Activated CD8-positive, alpha-beta T cell treated with anti-CD3 and anti-CD28 coated beads, Interleukin-2, amount 10 ng/mL, durations not matched to agents 7 days and 5 days (primary cell): Measurements from ENCODE around the gene AFMID. TPM values are rescaled to one million over a fixed set of nuclear protein-coding genes. Genes with fewer than 3 reads are reported as not detected.
"Not testable (repeated sequence)": the region's sequence is repeated elsewhere in the genome, so short reads cannot be mapped to it uniquely, and the experiment has no call there.

ENCODE experiments used
- ATAC-seq: fragments of 150-1000 bp; cut with Tn5 transposase; one replicate; pipeline ENCODE4 v1.10.0; 2021; ENCODE audit warnings: moderate library complexity
- CTCF ChIA-PET: fragments of 350-600 bp; sonication (Branson Sonifier 250); formaldehyde crosslinking; loops from one replicate; lab custom pipeline; 2021; ENCODE audit warnings: antibody characterized with exemption; lab: Charles Lee
- POLR2A ChIA-PET: fragments of 350-600 bp; sonication (Branson Sonifier 250); formaldehyde crosslinking; loops from one replicate; lab custom pipeline; 2021; ENCODE audit warnings: antibody characterized with exemption; lab: Charles Lee
- DNase-seq: peaks from one replicate; pipeline ENCODE4 v3.0.0-alpha.2; 2020
- H3K27ac Mint-ChIP-seq: one replicate; pipeline ENCODE4 v1.8.0; 2021; ENCODE audit warnings: mild to moderate bottlenecking, mixed read lengths
- H3K27me3 Mint-ChIP-seq: one replicate; pipeline ENCODE4 v1.8.0; 2021; ENCODE audit warnings: low read depth, mixed read lengths
- H3K36me3 Mint-ChIP-seq: one replicate; pipeline ENCODE4 v1.8.0; 2021; ENCODE audit warnings: low read depth, mixed read lengths
- H3K4me1 Mint-ChIP-seq: one replicate; pipeline ENCODE4 v1.8.0; 2021; ENCODE audit warnings: low read depth, mixed read lengths
- H3K4me3 Mint-ChIP-seq: one replicate; pipeline ENCODE4 v1.8.0; 2021; ENCODE audit warnings: mild to moderate bottlenecking, mixed read lengths
- H3K9me3 Mint-ChIP-seq: one replicate; pipeline ENCODE4 v1.8.0; 2022; ENCODE audit warnings: mixed read lengths; ENCODE audit not compliant: insufficient read depth
- total RNA-seq, 2 experiments: library from RNA; stranded (reverse); gene quantifications; one replicate each; pipeline ENCODE4 v1.2.3, GENCODE V29; 2021

The AFMID gene
- total RNA-seq = 10 to 100 TPM; 17.7 to 20.7 TPM

GRCh38 chr17:78186692-78187595, at the start of gene AFMID, which contains the start of gene TK1:
TSS of gene AFMID (plus strand) at chr17:78187362. CDS start at chr17:78187371, 9 bp downstream.
TSS of gene TK1 (minus strand) at chr17:78187052. CDS start at chr17:78186994, 58 bp downstream.
- CTCF ChIA-PET = interaction anchor here (0.7 to 3.5 kb wide), 9 partner anchors 11 to 168 kb away, joined by 3 to 27 read pairs (median 3); no protein-coding TSS in a partner anchor
- Mint-ChIP-seq H3K9me3 (no peaks in the 10 kb centered on the region), H3K4me1 (peaks cover 45% of the 10 kb centered on the region), H3K27ac (peak within 1 kb of the TSS; percentile 70), H3K4me3 (peak within 1 kb of the TSS; percentile 80), H3K27me3 (no peaks in the 10 kb centered on the region), H3K36me3 (peaks cover 31% of the 10 kb centered on the region)
- POLR2A ChIA-PET = interaction anchor here (0.6 to 1.5 kb wide), 8 partner anchors 10 to 76 kb away, joined by 3 to 5 read pairs (median 4); partner anchors contain the start of genes BIRC5 and TMC8
- DNase-seq (peak; percentile 95), ATAC-seq (peak; percentile 96)

- no peaks in the 10 kb centered on the region for H3K9me3 Mint-ChIP-seq
- ChIA-PET POLR2A (interaction anchor here (11.6 kb wide), 1 partner anchor 13 kb away, joined by 182 read pairs; the partner anchor contains the start of genes TMC6 and TMC8), CTCF (interaction anchor here (0.6 to 8.9 kb wide), 17 partner anchors 10 to 116 kb away, joined by 3 to 133 read pairs (median 4); partner anchors contain the start of gene TMC6)
- peak overlapping the region; percentile 86 for H3K27ac Mint-ChIP-seq
- no peak for ATAC-seq
- H3K27me3 Mint-ChIP-seq = no peaks in the 10 kb centered on the region
- DNase-seq = peak; percentile 73
- peak overlapping the region; percentile 3 for H3K4me3 Mint-ChIP-seq
- H3K36me3 Mint-ChIP-seq = peaks cover 81% of the 10 kb centered on the region
- peaks cover 89% of the 10 kb centered on the region for H3K4me1 Mint-ChIP-seq
Measured at GRCh38 chr17:78137392-78138203, 49.6 kb upstream of the AFMID start.

GRCh38 chr17:78138204-78139060, 48.7 kb upstream of the AFMID start:
- peak overlapping the region; percentile 86 for H3K27ac Mint-ChIP-seq
- DNase-seq (no peak), ATAC-seq (no peak)
- peaks cover 77% of the 10 kb centered on the region for H3K36me3 Mint-ChIP-seq
- H3K9me3 Mint-ChIP-seq = no peaks in the 10 kb centered on the region
- CTCF ChIA-PET = interaction anchor here (0.6 to 8.9 kb wide), 16 partner anchors 8 to 117 kb away, joined by 3 to 133 read pairs (median 4); partner anchors contain the start of genes TMC6 and TMC8
- no peaks in the 10 kb centered on the region for H3K27me3 Mint-ChIP-seq
- peaks cover 87% of the 10 kb centered on the region for H3K4me1 Mint-ChIP-seq
- H3K4me3 Mint-ChIP-seq = no peak overlapping the region
- POLR2A ChIA-PET = interaction anchor here (0.6 to 11.6 kb wide), 3 partner anchors 11 to 24 kb away, joined by 3 to 182 read pairs (median 4); partner anchors contain the start of genes TMC6 and TMC8

DNA sequence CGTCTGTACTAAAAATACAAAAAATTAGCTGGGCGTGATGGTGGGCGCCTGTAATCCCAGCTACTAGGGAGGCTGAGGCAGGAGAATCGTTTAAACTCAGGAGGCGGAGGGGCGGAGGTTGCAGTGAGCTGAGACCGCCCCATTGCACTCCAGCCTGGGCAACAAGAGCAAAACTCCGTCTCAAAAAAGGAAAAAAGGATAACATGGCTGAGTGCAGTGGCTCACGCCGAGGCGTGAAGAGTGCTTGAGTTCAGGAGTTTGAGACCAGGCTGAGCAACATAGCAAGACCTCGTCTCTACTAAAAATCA, 47.3 kb upstream of the AFMID start:
- Mint-ChIP-seq H3K4me3 (peak overlapping the region; percentile 43), H3K36me3 (peaks cover 64% of the 10 kb centered on the region), H3K4me1 (peaks cover 73% of the 10 kb centered on the region), H3K27ac (peak overlapping the region; percentile 89)
- ChIA-PET POLR2A (interaction anchor here (1.0 to 11.6 kb wide), 6 partner anchors 8 to 126 kb away, joined by 3 to 182 read pairs (median 4); partner anchors contain the start of genes TMC6 and TMC8), CTCF (interaction anchor here (0.7 to 8.9 kb wide), 12 partner anchors 8 to 121 kb away, joined by 3 to 133 read pairs (median 3); partner anchors contain the start of genes TMC6 and TMC8)
- not testable (repeated sequence) for H3K9me3 Mint-ChIP-seq, ATAC-seq, DNase-seq, H3K27me3 Mint-ChIP-seq

DNA sequence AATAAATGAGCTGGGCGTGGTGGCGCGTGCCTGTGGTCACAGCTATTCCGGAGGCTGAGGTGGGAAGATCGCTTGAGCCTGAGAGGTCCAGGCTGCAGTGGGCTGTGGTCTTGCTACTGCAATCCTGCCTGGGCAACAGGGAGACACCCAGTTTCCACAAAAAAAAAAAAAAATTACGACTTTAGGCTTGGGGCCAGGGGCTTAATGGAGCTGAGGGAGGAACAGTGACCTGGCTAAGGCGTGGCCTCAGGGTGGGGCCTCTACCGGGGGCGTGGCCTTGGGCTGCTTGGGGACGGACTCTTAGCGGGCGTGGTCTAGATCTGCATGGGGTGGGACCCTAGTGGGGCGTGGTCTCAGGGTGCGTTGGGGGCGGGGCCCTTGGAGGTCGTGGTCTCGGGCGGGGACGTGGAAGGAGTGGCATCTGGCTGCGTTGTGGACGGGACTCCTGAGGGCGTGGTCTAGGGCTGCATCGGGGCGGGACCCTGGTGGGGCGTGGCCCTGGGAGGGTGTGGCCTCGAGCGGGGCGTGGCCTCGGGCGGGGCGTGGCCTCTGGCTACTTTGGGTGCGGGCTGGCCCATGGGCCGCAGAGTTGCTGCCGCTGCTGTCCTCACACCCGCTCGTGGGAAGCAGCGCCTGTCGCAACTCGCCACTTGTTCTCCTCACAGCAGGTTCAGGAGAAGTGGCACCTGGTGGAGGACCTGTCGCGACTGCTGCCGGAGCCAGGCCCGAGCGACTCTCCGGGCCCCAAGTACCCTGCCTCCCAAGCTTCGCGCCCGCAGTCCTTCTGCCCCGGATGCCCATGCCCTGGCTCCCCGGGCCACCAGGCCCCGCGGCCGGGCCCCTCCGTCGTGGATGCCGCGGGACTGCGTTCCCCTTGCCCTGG, 46.8 kb upstream of the AFMID start:
- no peaks in the 10 kb centered on the region for H3K27me3 Mint-ChIP-seq
- ChIA-PET POLR2A (interaction anchor here (1.0 to 11.6 kb wide), 5 partner anchors 8 to 127 kb away, joined by 3 to 182 read pairs (median 4); partner anchors contain the start of genes TMC6 and TMC8), CTCF (interaction anchor here (0.7 to 8.9 kb wide), 13 partner anchors 8 to 122 kb away, joined by 3 to 133 read pairs (median 3); partner anchors contain the start of genes TMC6 and TMC8)
- H3K36me3 Mint-ChIP-seq = peaks cover 59% of the 10 kb centered on the region
- peaks cover 68% of the 10 kb centered on the region for H3K4me1 Mint-ChIP-seq
- peak; percentile 90 for ATAC-seq
- peak overlapping the region; percentile 43 for H3K4me3 Mint-ChIP-seq
- H3K27ac Mint-ChIP-seq = peak overlapping the region; percentile 89
- H3K9me3 Mint-ChIP-seq = no peaks in the 10 kb centered on the region
- peak; percentile 98 for DNase-seq

GRCh38 chr17:78141437-78142118, 45.6 kb upstream of the AFMID start:
- CTCF ChIA-PET = interaction anchor here (1.0 to 1.3 kb wide), 2 partner anchors 35 to 50 kb away, joined by 4 to 6 read pairs; no protein-coding TSS in a partner anchor
- H3K27ac Mint-ChIP-seq = peak overlapping the region; percentile 20
- POLR2A ChIA-PET = interaction anchor here (0.7 to 11.6 kb wide), 7 partner anchors 9 to 35 kb away, joined by 3 to 182 read pairs (median 3); partner anchors contain the start of genes TMC6 and TMC8
- no peak for DNase-seq
- no peak for ATAC-seq
- H3K9me3 Mint-ChIP-seq = no peaks in the 10 kb centered on the region
- H3K36me3 Mint-ChIP-seq = peaks cover 48% of the 10 kb centered on the region
- H3K4me1 Mint-ChIP-seq = peaks cover 57% of the 10 kb centered on the region
- no peak overlapping the region for H3K4me3 Mint-ChIP-seq
- H3K27me3 Mint-ChIP-seq = no peaks in the 10 kb centered on the region

- DNase-seq (no peak), ATAC-seq (no peak)
- H3K27ac Mint-ChIP-seq = no peak overlapping the region
- POLR2A ChIA-PET = interaction anchor here (0.7 to 11.6 kb wide), 7 partner anchors 18 to 44 kb away, joined by 3 to 182 read pairs (median 4); partner anchors contain the start of genes AFMID, TK1, TMC6 and TMC8
- peaks cover 50% of the 10 kb centered on the region for H3K4me1 Mint-ChIP-seq
- peaks cover 41% of the 10 kb centered on the region for H3K36me3 Mint-ChIP-seq
- no peaks in the 10 kb centered on the region for H3K9me3 Mint-ChIP-seq
- no peaks in the 10 kb centered on the region for H3K27me3 Mint-ChIP-seq
- CTCF ChIA-PET = interaction anchor here (1.0 to 1.3 kb wide), 2 partner anchors 34 to 51 kb away, joined by 4 to 6 read pairs; no protein-coding TSS in a partner anchor
- H3K4me3 Mint-ChIP-seq = no peak overlapping the region
Measured at GRCh38 chr17:78142119-78142861, 44.9 kb upstream of the AFMID start.

GRCh38 chr17:78143214-78144146, 43.7 kb upstream of the AFMID start:
- ChIA-PET CTCF (interaction anchor here (0.8 to 1.0 kb wide), 3 partner anchors 8 to 32 kb away, joined by 3 to 4 read pairs (median 3); no protein-coding TSS in a partner anchor), POLR2A (interaction anchor here (0.5 to 11.6 kb wide), 4 partner anchors 9 to 81 kb away, joined by 3 to 182 read pairs (median 4); partner anchors contain the start of genes AFMID, TK1, TMC6 and TMC8)
- no peak overlapping the region for H3K27ac Mint-ChIP-seq
- H3K36me3 Mint-ChIP-seq = peaks cover 30% of the 10 kb centered on the region
- H3K27me3 Mint-ChIP-seq = no peaks in the 10 kb centered on the region
- H3K4me1 Mint-ChIP-seq = peaks cover 46% of the 10 kb centered on the region
- H3K9me3 Mint-ChIP-seq = no peaks in the 10 kb centered on the region
- no peak for ATAC-seq
- no peak for DNase-seq
- H3K4me3 Mint-ChIP-seq = no peak overlapping the region
